Breast epithelium (tissue), 4 donors: ENCODE data around the gene ARMH4. TPM values are rescaled to one million over a fixed set of nuclear protein-coding genes. Genes with fewer than 3 reads are reported as not detected.

Experiments
- DNase-seq, 2 donors: peaks; one replicate each; pipeline ENCODE4 v3.0.0-alpha.2; 2019; ENCODE audit warnings: low spot score in 2 of 2
- H3K27ac ChIP-seq, 2 donors: fragments of 200-600 bp; sonication (generic) in 1 of 2; one replicate each; pipeline ENCODE4 v1.5.1; 2016 to 2019; ENCODE audit warnings: mild to moderate bottlenecking in 1 of 2
- H3K27me3 ChIP-seq, 2 donors: fragments of 200-600 bp; sonication (generic) in 1 of 2; one replicate each; pipeline versions ENCODE4 v1.5.1 to v1.6.0; 2017 to 2019; ENCODE audit warnings: control low read depth in 1 of 2, mild to moderate bottlenecking in 1 of 2
- H3K36me3 ChIP-seq: fragments of 200-600 bp; one replicate; pipeline ENCODE4 v1.5.1; 2019
- H3K4me1 ChIP-seq, 2 donors: fragments of 200-600 bp; sonication (generic); one replicate each; pipeline ENCODE4 v1.5.1; 2016 to 2019; ENCODE audit warnings: control low read depth in 1 of 2
- H3K4me3 ChIP-seq, 3 donors: fragments of 200-600 bp; sonication (generic); 1 replicate in 2 of 3; 2 replicates in 1 of 3; pipeline ENCODE4 v1.5.1; 2016 to 2019; ENCODE audit warnings: mild to moderate bottlenecking in 3 of 3, moderate library complexity in 2 of 3
- H3K9me3 ChIP-seq, 2 donors: fragments of 200-600 bp; sonication (generic) in 1 of 2; one replicate each; pipeline ENCODE4 v1.5.1; 2016 to 2019; ENCODE audit warnings: control low read depth in 1 of 2
- CTCF ChIP-seq, 3 donors: fragments of 450-650 bp; IDR thresholded peaks; one replicate each; pipeline ENCODE4 v1.5.1; 2016 to 2017; ENCODE audit warnings: antibody characterized with exemption in 3 of 3, mild to moderate bottlenecking in 3 of 3, moderate library complexity in 3 of 3
- POLR2A ChIP-seq: fragments of 450-650 bp; IDR thresholded peaks from one replicate; pipeline ENCODE4 v1.6.1; 2016; ENCODE audit warnings: antibody characterized with exemption, mild to moderate bottlenecking, moderate library complexity
- POLR2AphosphoS5 ChIP-seq, 3 donors: sonication (generic); formaldehyde crosslinking; IDR thresholded peaks; one replicate each; pipeline ENCODE4 v1.6.1; 2017; ENCODE audit warnings: antibody characterized with exemption in 3 of 3
- intact Hi-C: fragments of 100-400 bp; cut with DNase I; formaldehyde crosslinking; loops from one replicate; pipeline ENCODE4 v1.15.1; 2023; ENCODE audit warnings: low total_unique reads
- total RNA-seq, 3 donors: library from RNA; depleted of rRNA; stranded (reverse); fragments of >200 nt; gene quantifications; one replicate each; pipeline ENCODE4 v1.1.0, GENCODE V29; 2016

Gene ARMH4
- total RNA-seq, 3 donors from 2014 or later = 3.9 to 6.4 (median 5.4) TPM

- DNase-seq = no peak
- Histone ChIP-seq H3K4me3 (no peak overlapping the region), H3K36me3 (no peaks in the 10 kb centered on the region), H3K27ac (no peak overlapping the region), H3K9me3 (no peaks in the 10 kb centered on the region), H3K4me1 (no peaks in the 10 kb centered on the region), H3K27me3 (no peaks in the 10 kb centered on the region)
- no peak for TF ChIP-seq POLR2AphosphoS5 (IDR thresholded peaks at IDR 0.05)
- no peak for TF ChIP-seq CTCF (IDR thresholded peaks at IDR 0.05)
- no peak for TF ChIP-seq POLR2A
- intact Hi-C loops = no loop called here
Observed at GRCh38 chr14:58088961-58089360, 63.1 kb downstream of the ARMH4 start.

GRCh38 chr14:58085877-58086276 is 66.1 kb downstream of the ARMH4 start:
- no peak for DNase-seq
- intact Hi-C loops = no loop called here
- TF ChIP-seq POLR2A = no peak
- TF ChIP-seq CTCF (IDR thresholded peaks at IDR 0.05) = no peak
- no peak for TF ChIP-seq POLR2AphosphoS5 (IDR thresholded peaks at IDR 0.05)

GRCh38 chr14:58082491-58083098 is 69.4 kb downstream of the ARMH4 start:
- no peak overlapping the region for H3K4me3 ChIP-seq

More at GRCh38 chr14:58085877-58086276, 66.1 kb downstream of the ARMH4 start:
- Histone ChIP-seq H3K9me3 (no peaks in the 10 kb centered on the region), H3K27ac (no peak overlapping the region), H3K27me3 (no peaks in the 10 kb centered on the region), H3K4me1 (no peaks in the 10 kb centered on the region), H3K36me3 (no peaks in the 10 kb centered on the region), H3K4me3 (no peak overlapping the region)

GRCh38 chr14:58082011-58082410 is 70.0 kb downstream of the ARMH4 start:
- intact Hi-C loops = no loop called here
- Histone ChIP-seq H3K27me3 (no peaks in the 10 kb centered on the region), H3K27ac (no peak overlapping the region), H3K4me1 (no peaks in the 10 kb centered on the region), H3K4me3 (no peak overlapping the region), H3K9me3 (no peaks in the 10 kb centered on the region), H3K36me3 (no peaks in the 10 kb centered on the region)
- no peak for DNase-seq
- TF ChIP-seq CTCF (IDR thresholded peaks at IDR 0.05) (no peak), POLR2AphosphoS5 (IDR thresholded peaks at IDR 0.05) (no peak), POLR2A (no peak)

More at GRCh38 chr14:58082491-58083098, 69.4 kb downstream of the ARMH4 start:
- Histone ChIP-seq H3K27me3 (no peaks in the 10 kb centered on the region), H3K4me1 (no peaks in the 10 kb centered on the region), H3K27ac (peak overlapping the region in 1 of 2 donors; percentile 45), H3K9me3 (no peaks in the 10 kb centered on the region), H3K36me3 (no peaks in the 10 kb centered on the region)
- TF ChIP-seq CTCF (IDR thresholded peaks at IDR 0.05) (no peak), POLR2AphosphoS5 (IDR thresholded peaks at IDR 0.05) (no peak), POLR2A (no peak)
- intact Hi-C loops = no loop called here
- no peak for DNase-seq

- Histone ChIP-seq H3K4me1 (no peaks in the 10 kb centered on the region), H3K36me3 (no peaks in the 10 kb centered on the region), H3K4me3 (no peak overlapping the region), H3K27ac (peak overlapping the region; percentile 5 to 22), H3K27me3 (no peaks in the 10 kb centered on the region), H3K9me3 (no peaks in the 10 kb centered on the region)
- no peak for DNase-seq
- intact Hi-C loops = no loop called here
- TF ChIP-seq POLR2A (no peak), CTCF (IDR thresholded peaks at IDR 0.05) (no peak), POLR2AphosphoS5 (IDR thresholded peaks at IDR 0.05) (no peak)
Observed at GRCh38 chr14:58078471-58078870, 73.5 kb downstream of the ARMH4 start.
